ENCODE measurements around the gene MSANTD2. TPM values are rescaled to one million over a fixed set of nuclear protein-coding genes. Genes with fewer than 3 reads are reported as not detected.

The MSANTD2 gene
- total RNA-seq, 1 experiment from 2014 or later = 8.6 TPM

- Histone ChIP-seq H3K4me1 (ENCODE audit: control insufficient read depth in 1 of 2, insufficient read depth in 2 of 2, low read length in 2 of 2) (peaks cover 2 to 7% of the 10 kb centered on the region in 2 experiments; a peak in 3 of 4 replicates), H4K20me1 (ENCODE audit: insufficient read depth) (no peaks in the 10 kb centered on the region), H3K4me3 (replicated peaks in 1 of 2; ENCODE audit: low read depth in 1 of 2, low read length in 2 of 2) (no peak overlapping the region), H3K9me3 (ENCODE audit: control insufficient read depth in 1 of 2, insufficient read depth in 1 of 2, low read depth in 1 of 2, low read length in 2 of 2) (no peaks in the 10 kb centered on the region), H2AFZ (ENCODE audit: low read depth, low read length, poor library complexity, severe bottlenecking) (no peak overlapping the region), H3K9ac (ENCODE audit: low read length) (no peak overlapping the region), H3K36me3 (ENCODE audit: control insufficient read depth in 1 of 2, insufficient read depth in 2 of 2, low read length in 2 of 2) (no peaks in the 10 kb centered on the region), H3K27me3 (ENCODE audit: insufficient read depth, low read length) (0 out of 2 replicates have a peak, but pooled peaks cover 7% of the 10 kb centered on the region), H3K4me2 (ENCODE audit: low read length) (no peak overlapping the region), H3K9me2 (ENCODE audit: insufficient read depth) (no peaks in the 10 kb centered on the region), H3K27ac (ENCODE audit: low read depth, low read length) (no peak overlapping the region), H3K79me2 (ENCODE audit: insufficient read depth, low read length) (no peaks in the 10 kb centered on the region)
- BruUV-seq (replicated peaks) = no TSS peak
- TF ChIP-seq SRF (IDR thresholded peaks at IDR 0.05; ENCODE audit: low read depth) (no peak), EGR1 (IDR thresholded peaks at IDR 0.05; ENCODE audit: low read depth) (no peak), CBX3 (IDR thresholded peaks at IDR 0.05; ENCODE audit: low read depth) (no peak), POLR2AphosphoS5 (IDR thresholded peaks at IDR 0.05; ENCODE audit: low read depth, low read length) (no peak), ATF3 (IDR thresholded peaks at IDR 0.05) (no peak)
- DNase-seq (ENCODE audit: low read depth, low spot score) = no peak
- RAD21 ChIA-PET (ENCODE audit: low non-redundant PET in 1 of 2, low total read pairs in 2 of 2, uncharacterized antibody in 2 of 2, unreplicated experiment in 2 of 2) = no interaction called here
- POLR2A ChIA-PET = no interaction called here
- CTCF ChIA-PET = interaction anchor here (1.1 to 3.1 kb wide), 2 partner anchors 21 to 51 kb away, joined by 5 to 8 read pairs; no protein-coding TSS in a partner anchor
- ATAC-seq = no peak
- intact Hi-C loops (cut with micrococcal nuclease) = no loop called here
Measured at GRCh38 chr11:124814739-124815138, 14.5 kb upstream of the MSANTD2 start.

GRCh38 chr11:124812876-124813275, 12.7 kb upstream of the MSANTD2 start:
- CTCF ChIA-PET = interaction anchor here (1.6 to 3.1 kb wide), 3 partner anchors 19 to 50 kb away, joined by 5 to 8 read pairs (median 6); no protein-coding TSS in a partner anchor
- no peaks in the 10 kb centered on the region for H3K36me3 ChIP-seq (ENCODE audit: control insufficient read depth in 1 of 2, insufficient read depth in 2 of 2, low read length in 2 of 2)
- H3K27ac ChIP-seq (ENCODE audit: low read depth, low read length) = no peak overlapping the region
- DNase-seq (ENCODE audit: low read depth, low spot score) = no peak
- RAD21 ChIA-PET (ENCODE audit: low non-redundant PET in 1 of 2, low total read pairs in 2 of 2, uncharacterized antibody in 2 of 2, unreplicated experiment in 2 of 2) = no interaction called here
- H3K27me3 ChIP-seq (ENCODE audit: insufficient read depth, low read length) = 0 out of 2 replicates have a peak, but pooled peaks cover 7% of the 10 kb centered on the region
- TF ChIP-seq EGR1 (IDR thresholded peaks at IDR 0.05; ENCODE audit: low read depth) = no peak
- TF ChIP-seq FOSL1 (IDR thresholded peaks at IDR 0.05; ENCODE audit: low read depth) = no peak
- no peak for TF ChIP-seq TCF7L2 (IDR thresholded peaks at IDR 0.05; ENCODE audit: borderline replicate concordance, extremely low read depth, insufficient read depth, insufficient read length)
- TF ChIP-seq, protein P1, sequence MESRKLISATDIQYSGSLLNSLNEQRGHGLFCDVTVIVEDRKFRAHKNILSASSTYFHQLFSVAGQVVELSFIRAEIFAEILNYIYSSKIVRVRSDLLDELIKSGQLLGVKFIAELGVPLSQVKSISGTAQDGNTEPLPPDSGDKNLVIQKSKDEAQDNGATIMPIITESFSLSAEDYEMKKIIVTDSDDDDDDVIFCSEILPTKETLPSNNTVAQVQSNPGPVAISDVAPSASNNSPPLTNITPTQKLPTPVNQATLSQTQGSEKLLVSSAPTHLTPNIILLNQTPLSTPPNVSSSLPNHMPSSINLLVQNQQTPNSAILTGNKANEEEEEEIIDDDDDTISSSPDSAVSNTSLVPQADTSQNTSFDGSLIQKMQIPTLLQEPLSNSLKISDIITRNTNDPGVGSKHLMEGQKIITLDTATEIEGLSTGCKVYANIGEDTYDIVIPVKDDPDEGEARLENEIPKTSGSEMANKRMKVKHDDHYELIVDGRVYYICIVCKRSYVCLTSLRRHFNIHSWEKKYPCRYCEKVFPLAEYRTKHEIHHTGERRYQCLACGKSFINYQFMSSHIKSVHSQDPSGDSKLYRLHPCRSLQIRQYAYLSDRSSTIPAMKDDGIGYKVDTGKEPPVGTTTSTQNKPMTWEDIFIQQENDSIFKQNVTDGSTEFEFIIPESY (IDR thresholded peaks at IDR 0.05; ENCODE audit: extremely low read depth, insufficient replicate concordance, low read length) = no peak
- no peak for TF ChIP-seq CBX3 (IDR thresholded peaks at IDR 0.05; ENCODE audit: low read depth)
- TF ChIP-seq, protein P2, sequence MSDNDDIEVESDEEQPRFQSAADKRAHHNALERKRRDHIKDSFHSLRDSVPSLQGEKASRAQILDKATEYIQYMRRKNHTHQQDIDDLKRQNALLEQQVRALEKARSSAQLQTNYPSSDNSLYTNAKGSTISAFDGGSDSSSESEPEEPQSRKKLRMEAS (IDR thresholded peaks at IDR 0.05) = no peak
- H3K9me2 ChIP-seq (ENCODE audit: insufficient read depth) = no peaks in the 10 kb centered on the region
- H3K9me3 ChIP-seq (ENCODE audit: control insufficient read depth in 1 of 2, insufficient read depth in 1 of 2, low read depth in 1 of 2, low read length in 2 of 2) = no peaks in the 10 kb centered on the region
- no peak for ATAC-seq
- POLR2A ChIA-PET = no interaction called here
- peaks cover 2 to 10% of the 10 kb centered on the region in 2 experiments; a peak in 3 of 4 replicates for H3K4me1 ChIP-seq (ENCODE audit: control insufficient read depth in 1 of 2, insufficient read depth in 2 of 2, low read length in 2 of 2)
- no peak overlapping the region for H2AFZ ChIP-seq (ENCODE audit: low read depth, low read length, poor library complexity, severe bottlenecking)
- H3K9ac ChIP-seq (ENCODE audit: low read length) = no peak overlapping the region
- no peaks in the 10 kb centered on the region for H4K20me1 ChIP-seq (ENCODE audit: insufficient read depth)
- no peak overlapping the region for H3K4me3 ChIP-seq (replicated peaks in 1 of 2; ENCODE audit: low read depth in 1 of 2, low read length in 2 of 2)
- H3K4me2 ChIP-seq (ENCODE audit: low read length) = no peak overlapping the region
- H3K79me2 ChIP-seq (ENCODE audit: insufficient read depth, low read length) = no peaks in the 10 kb centered on the region
- intact Hi-C loops (cut with micrococcal nuclease) = no loop called here
- no TSS peak for BruUV-seq (replicated peaks)

Data from HCT116 (cell line).